Astrocyte of the spinal cord (primary cell): ENCODE data around the gene RAD51AP2.

ENCODE experiments used
- DNase-seq: peaks from one replicate; pipeline ENCODE4 v3.0.0; 2011; ENCODE audit warnings: low read depth, low spot score
- H3K4me3 ChIP-seq: 2 replicates; pipeline ENCODE4 v1.5.1; 2011; ENCODE audit warnings: low read depth, mild to moderate bottlenecking, low read length, moderate library complexity
- in situ Hi-C: cut with HindIII; loops from 2 replicates; pipeline ENCODE4 v1.10.0; 2017; ENCODE audit warnings: low sequenced_read_pairs
- TF ChIP-seq, protein P1 (sequence below): IDR thresholded peaks from 2 replicates; pipeline ENCODE4 v1.5.1; 2012; ENCODE audit warnings: low read depth, mild to moderate bottlenecking, low read length, inconsistent platforms

Gene RAD51AP2

DNA sequence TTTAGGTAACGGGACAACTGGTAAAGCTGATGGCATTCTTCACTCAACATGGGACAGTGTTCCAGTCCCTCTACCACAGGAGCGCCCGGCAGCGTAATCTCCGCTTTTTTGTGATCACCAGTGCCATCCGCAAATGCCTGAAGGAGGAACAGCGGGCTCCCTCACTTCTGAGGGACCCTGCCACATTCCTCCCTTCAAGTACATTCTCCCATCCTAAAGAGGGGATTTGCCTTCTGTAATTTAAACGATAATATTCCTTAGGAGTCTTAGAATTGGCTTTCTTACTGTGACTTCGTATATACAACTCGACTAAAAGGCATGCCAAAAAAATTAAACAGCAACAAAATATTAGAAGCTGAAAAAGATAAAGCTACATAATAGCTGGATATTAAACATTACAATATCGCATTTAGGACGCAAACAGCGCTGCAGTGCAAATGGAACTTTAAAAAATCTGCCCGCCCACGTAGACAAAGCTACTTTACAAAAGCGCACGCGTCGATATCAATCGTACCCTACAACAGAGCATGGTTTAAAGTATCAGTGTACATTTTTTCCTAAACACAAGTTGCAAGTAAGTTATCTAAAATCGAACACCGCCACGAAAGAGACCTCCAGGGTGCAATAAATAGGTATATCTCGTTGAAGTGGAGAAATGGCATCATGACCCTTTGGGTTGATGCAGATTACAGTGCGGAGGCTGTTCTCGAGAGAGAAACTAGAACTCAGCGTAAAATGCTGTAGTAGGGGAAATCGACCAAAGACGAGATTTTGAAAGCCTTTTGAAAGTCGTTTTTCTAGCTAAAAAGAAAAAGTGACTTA is 20.0 kb upstream of the RAD51AP2 start:
- peak overlapping the region; percentile 63 for H3K4me3 ChIP-seq
- in situ Hi-C loops: no loop called here
- TF ChIP-seq, protein P1, sequence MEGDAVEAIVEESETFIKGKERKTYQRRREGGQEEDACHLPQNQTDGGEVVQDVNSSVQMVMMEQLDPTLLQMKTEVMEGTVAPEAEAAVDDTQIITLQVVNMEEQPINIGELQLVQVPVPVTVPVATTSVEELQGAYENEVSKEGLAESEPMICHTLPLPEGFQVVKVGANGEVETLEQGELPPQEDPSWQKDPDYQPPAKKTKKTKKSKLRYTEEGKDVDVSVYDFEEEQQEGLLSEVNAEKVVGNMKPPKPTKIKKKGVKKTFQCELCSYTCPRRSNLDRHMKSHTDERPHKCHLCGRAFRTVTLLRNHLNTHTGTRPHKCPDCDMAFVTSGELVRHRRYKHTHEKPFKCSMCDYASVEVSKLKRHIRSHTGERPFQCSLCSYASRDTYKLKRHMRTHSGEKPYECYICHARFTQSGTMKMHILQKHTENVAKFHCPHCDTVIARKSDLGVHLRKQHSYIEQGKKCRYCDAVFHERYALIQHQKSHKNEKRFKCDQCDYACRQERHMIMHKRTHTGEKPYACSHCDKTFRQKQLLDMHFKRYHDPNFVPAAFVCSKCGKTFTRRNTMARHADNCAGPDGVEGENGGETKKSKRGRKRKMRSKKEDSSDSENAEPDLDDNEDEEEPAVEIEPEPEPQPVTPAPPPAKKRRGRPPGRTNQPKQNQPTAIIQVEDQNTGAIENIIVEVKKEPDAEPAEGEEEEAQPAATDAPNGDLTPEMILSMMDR: no peak
- DNase-seq: peak; percentile 78

DNA sequence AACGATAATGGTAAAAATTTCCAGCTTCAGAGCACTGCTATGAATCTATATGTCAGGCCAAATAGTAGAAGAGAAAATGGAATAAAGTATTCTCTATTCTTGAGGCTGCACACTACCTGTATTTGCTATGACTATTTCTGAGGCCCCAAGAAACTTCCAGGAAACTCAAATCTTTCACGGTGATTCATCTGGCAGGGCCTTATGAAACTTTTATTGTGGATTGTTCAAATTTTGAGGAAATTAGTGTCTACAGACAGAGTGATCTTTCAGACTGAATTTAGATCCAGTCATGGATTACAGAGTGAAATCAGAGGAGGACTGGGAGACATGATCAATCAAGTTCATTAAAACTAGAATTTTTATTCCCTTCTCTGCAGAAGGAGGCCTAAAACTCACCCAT is 18.2 kb upstream of the RAD51AP2 start:
- in situ Hi-C loops: no loop called here
- TF ChIP-seq, protein P1: no peak
- DNase-seq: peak; percentile 17
- H3K4me3 ChIP-seq: no peak overlapping the region

DNA sequence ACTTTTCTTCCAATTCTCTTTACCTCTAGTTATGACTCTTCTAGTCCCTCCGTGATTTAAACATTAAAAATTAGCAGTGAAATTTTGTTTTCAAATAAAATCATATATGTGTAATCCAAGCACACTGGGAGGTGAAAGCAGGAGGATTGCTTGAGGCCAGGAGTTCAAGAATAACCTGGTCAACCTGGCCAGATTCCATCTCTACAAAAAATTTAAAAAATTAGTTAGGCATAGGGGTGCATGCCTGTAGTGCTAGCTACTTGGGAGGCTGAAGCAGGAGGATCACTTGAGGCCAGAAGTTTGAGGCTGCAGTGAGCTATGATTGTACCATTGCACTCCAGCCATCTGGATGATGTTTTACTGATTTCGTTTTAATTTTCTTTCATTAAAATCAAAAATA is 15.3 kb upstream of the RAD51AP2 start:
- TF ChIP-seq, protein P1: no peak
- in situ Hi-C loops: no loop called here

DNA sequence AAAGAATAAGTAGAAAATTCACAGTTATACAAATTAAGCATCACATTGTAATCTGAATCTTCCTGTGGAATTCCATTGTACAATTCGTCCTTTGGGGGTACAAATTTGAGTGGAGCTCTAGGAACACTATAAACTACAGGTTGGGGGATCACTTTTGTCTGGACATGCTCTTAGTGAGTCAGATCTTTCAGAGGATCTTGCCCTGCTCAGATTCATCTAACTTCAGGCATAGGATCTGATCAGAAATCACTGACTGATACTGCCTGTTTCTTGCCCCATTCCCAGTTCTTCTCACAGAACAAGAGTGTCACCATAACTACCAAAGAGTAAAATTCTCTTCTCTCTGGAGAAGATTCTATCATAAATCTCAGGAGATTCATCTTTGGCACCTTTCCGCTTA is 11.5 kb upstream of the RAD51AP2 start:
- no peak overlapping the region for H3K4me3 ChIP-seq
- in situ Hi-C loops: no loop called here
- DNase-seq: no peak
- TF ChIP-seq, protein P1: no peak

More for the DNA sequence above, 15.3 kb upstream of the RAD51AP2 start:
- no peak overlapping the region for H3K4me3 ChIP-seq
- no peak for DNase-seq

DNA sequence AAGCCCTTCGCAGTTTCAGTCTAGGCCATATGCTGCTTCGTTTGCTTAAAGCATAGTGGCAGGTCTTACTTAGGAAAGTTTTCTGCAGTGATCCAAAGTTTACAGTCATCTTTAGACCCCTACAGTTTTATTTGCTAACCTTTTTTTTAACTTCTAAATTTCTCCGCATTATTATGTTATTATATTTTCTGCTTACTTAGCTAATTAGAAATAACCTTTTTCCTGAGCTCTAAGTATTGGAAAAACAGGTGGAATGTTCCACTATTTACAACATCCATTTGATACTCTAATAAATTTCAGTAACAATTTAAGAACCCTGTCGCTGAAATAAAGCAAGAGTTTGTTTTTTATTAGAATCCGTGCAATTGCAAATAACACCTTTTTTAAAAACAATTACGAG is 4.1 kb upstream of the RAD51AP2 start:
- no peak for DNase-seq
- TF ChIP-seq, protein P1: no peak
- in situ Hi-C loops: no loop called here
- no peak overlapping the region for H3K4me3 ChIP-seq

DNA sequence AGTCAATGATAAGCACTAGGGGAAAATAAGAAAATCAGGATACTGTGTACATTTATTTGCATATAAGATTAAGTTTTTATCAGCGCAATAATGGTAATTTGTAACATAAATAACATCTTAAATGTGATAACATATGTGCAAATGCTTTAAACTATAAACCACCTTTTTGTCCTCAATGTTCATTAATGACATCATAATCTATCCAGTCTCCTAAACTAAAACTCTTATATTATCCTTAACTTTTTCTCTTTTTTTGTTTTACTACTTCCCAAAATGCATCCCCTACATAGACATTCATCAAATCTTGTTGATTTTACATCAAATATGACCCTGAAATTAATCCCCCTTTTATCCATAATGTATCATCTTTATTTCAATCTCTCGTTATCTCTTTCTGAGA is 3.4 kb upstream of the RAD51AP2 start:
- no peak overlapping the region for H3K4me3 ChIP-seq
- no peak for DNase-seq
- TF ChIP-seq, protein P1: no peak
- in situ Hi-C loops: no loop called here
